Measurements from ENCODE around the gene CXorf51B.
"Not testable (repeated sequence)": the region's sequence is repeated elsewhere in the genome, so short reads cannot be mapped to it uniquely, and the experiment has no call there.

CXorf51B gene

DNA sequence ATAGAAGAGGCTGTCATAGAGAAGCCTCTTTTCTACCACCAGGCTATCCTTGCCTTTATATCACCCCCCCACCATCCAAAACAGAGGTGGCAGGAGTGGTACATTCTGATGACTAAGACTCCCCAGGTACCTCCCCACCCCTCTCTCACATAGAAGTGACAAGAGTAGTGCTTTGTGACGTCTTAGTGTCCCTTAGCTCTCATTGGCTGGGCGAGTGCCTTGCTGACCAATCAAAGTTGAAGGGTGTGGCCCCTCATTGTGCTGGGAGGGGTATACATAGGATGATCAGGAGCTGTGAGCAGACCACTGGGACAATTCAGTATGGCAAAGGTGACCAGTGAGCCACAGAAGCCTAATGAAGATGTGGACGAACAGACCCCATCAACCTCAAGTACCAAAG, at the start of gene CXorf51B:
Gene CXorf51B (plus strand): TSS at position 301 of the 400 bp plus-strand sequence. CDS start 21 bp downstream, at position 322.
- DNase-seq = not testable (repeated sequence)

DNA sequence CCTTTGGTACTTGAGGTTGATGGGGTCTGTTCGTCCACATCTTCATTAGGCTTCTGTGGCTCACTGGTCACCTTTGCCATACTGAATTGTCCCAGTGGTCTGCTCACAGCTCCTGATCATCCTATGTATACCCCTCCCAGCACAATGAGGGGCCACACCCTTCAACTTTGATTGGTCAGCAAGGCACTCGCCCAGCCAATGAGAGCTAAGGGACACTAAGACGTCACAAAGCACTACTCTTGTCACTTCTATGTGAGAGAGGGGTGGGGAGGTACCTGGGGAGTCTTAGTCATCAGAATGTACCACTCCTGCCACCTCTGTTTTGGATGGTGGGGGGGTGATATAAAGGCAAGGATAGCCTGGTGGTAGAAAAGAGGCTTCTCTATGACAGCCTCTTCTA, 5.1 kb downstream of the CXorf51B start, which contains the start of gene CXorf51A:
Gene CXorf51A (minus strand): TSS at position 101 of the 400 bp plus-strand sequence. CDS start 21 bp downstream, at position 80.
- not testable (repeated sequence) for DNase-seq

DNA sequence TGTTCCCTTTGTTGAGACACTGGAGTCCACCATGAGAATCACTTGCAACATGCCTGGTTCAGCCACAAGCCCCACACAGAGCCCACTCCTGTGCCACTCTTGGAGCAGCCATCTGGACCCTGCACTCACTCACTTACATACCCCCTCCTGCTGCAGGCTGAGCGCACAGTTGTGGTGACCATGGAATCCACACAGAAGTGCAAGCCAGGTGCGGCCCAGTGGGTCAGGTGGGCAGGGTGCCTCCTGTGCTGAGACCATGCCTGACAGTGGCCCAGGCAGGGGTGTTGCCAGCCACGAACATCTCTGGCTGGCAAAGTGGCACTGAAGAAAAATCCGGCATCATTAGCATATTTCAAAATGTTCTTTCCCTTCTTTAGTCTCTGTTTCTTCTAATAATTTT, 22.4 kb downstream of the CXorf51B start:
- DNase-seq = no peak

DNA sequence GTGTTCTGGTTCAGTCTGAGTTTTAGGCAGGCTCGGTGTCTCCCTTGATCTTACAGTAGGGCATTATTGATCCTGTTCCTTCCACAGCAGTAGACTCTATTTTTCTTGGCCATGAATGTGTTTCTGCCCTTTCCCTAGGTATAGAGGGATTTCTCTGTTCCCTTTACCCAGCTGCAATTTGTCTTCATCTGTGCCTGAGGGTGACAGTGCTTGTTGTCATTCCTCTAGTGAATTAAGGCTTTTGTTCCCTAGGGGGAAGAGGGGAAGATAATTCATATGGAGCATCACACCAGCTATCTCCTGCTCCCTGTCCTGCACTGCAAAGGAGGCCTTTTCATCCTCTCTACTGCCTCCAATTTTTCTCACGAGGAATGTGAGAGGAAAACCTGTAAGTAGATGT, 44.7 kb downstream of the CXorf51B start:
- DNase-seq = no peak
